HepG2 (cell line): ENCODE data around the gene PPM1M. TPM values are rescaled to one million over a fixed set of nuclear protein-coding genes. Genes with fewer than 3 reads are reported as not detected.

Experiments used
- ATAC-seq: fragments of 200-7000 bp; cut with Tn5 transposase; 3 replicates; pipeline ENCODE4 v1.9.1; 2020; ENCODE audit warnings: mild to moderate bottlenecking, moderate library complexity
- BruUV-seq: library from RNA; stranded (reverse); fragments of 400-500 nt; replicated peaks from 2 replicates; lab custom pipeline; 2021; lab: Mats Ljungman, UMichigan
- CTCF ChIA-PET: fragments of 300-600 bp; formaldehyde crosslinking; extraction: SDS; loops from one replicate; lab custom pipeline; 2021; ENCODE audit warnings: low total read pairs, inconsistent platforms, low intra/inter-chr PET ratio; lab: Yijun Ruan, JAX
- POLR2A ChIA-PET: fragments of 350-600 bp; sonication (Branson Sonifier 250); formaldehyde crosslinking; loops from one replicate; lab custom pipeline; 2020; ENCODE audit warnings: antibody characterized with exemption, inconsistent platforms; lab: Yijun Ruan, JAX
- DNase-seq: peaks from one replicate; pipeline ENCODE4 v3.0.0-alpha.2; 2015; ENCODE audit warnings: low spot score
- FAIRE-seq: peaks from 3 replicates; lab custom pipeline; 2011; peaks lifted over from hg19 to GRCh38; lab: Jason Lieb, UNC
- H2AFZ ChIP-seq: one replicate; pipeline ENCODE4 v1.6.1; 2011; ENCODE audit warnings: low read length, inconsistent platforms
- H3K27ac ChIP-seq: fragments of 300-600 bp; 3 replicates; pipeline ENCODE4 v1.8.0; 2011; ENCODE audit warnings: mixed run types, mild to moderate bottlenecking, mixed read lengths, low read length, inconsistent platforms; ENCODE audit not compliant: insufficient read depth; ENCODE audit errors: extremely low read length
- H3K27me3 ChIP-seq, 2 experiments: fragments of 200-600 bp in 1 of 2; 2 replicates in 1 of 2; 3 replicates in 1 of 2; pipeline versions ENCODE4 v1.6.0 to v1.8.0; 2011; ENCODE audit warnings: low read length in 2 of 2, mild to moderate bottlenecking in 2 of 2, moderate library complexity in 2 of 2, inconsistent platforms in 1 of 2; ENCODE audit not compliant: insufficient read depth in 2 of 2, control insufficient read depth in 1 of 2
- H3K36me3 ChIP-seq, 2 experiments: fragments of 200-600 bp in 1 of 2; replicated peaks in 1 of 2; 2 replicates in 1 of 2; 3 replicates in 1 of 2; pipeline versions ENCODE4 v1.5.1 to v1.8.0; 2011; ENCODE audit warnings: low read length in 2 of 2, inconsistent platforms in 1 of 2; ENCODE audit not compliant: insufficient read depth in 2 of 2, control insufficient read depth in 1 of 2
- H3K4me1 ChIP-seq: 2 replicates; pipeline ENCODE4 v1.5.1; 2012; ENCODE audit warnings: low read length, inconsistent platforms; ENCODE audit not compliant: insufficient read depth
- H3K4me2 ChIP-seq: 2 replicates; pipeline ENCODE4 v1.6.0; 2011; ENCODE audit warnings: low read depth, low read length, inconsistent platforms
- H3K4me3 ChIP-seq, 3 experiments: fragments of 200-600 bp in 1 of 3; sonication (generic), shearing (Covaris generic) in 1 of 3; replicated peaks in 1 of 3; 2 replicates each; pipeline ENCODE4 v1.5.1; 2011 to 2016; ENCODE audit warnings: low read length in 3 of 3, inconsistent platforms in 2 of 3, low read depth in 2 of 3, mild to moderate bottlenecking in 2 of 3, control low read depth in 1 of 3, mixed read lengths in 1 of 3; ENCODE audit not compliant: insufficient read depth in 1 of 3
- H3K79me2 ChIP-seq: one replicate; pipeline ENCODE4 v1.6.1; 2011; ENCODE audit warnings: low read length, inconsistent platforms; ENCODE audit not compliant: insufficient read depth
- H3K9ac ChIP-seq: 2 replicates; pipeline ENCODE4 v1.6.0; 2011; ENCODE audit warnings: mild to moderate bottlenecking, low read depth, low read length, inconsistent platforms; ENCODE audit not compliant: insufficient read depth
- H3K9me3 ChIP-seq: 2 replicates; pipeline ENCODE4 v1.5.1; 2012; ENCODE audit warnings: mild to moderate bottlenecking, low read length
- H4K20me1 ChIP-seq: 2 replicates; pipeline ENCODE4 v1.6.0; 2011; ENCODE audit warnings: inconsistent platforms, mild to moderate bottlenecking, low read length, moderate library complexity; ENCODE audit not compliant: insufficient read depth
- AGO2 ChIP-seq: fragments of 200-400 bp; formaldehyde crosslinking; optimal IDR thresholded peaks from 2 replicates; pipeline ENCODE3; 2017; ENCODE audit warnings: mild to moderate bottlenecking, low read depth, low read length, moderate library complexity
- CHCHD3 ChIP-seq: sonication (generic); formaldehyde crosslinking; IDR thresholded peaks from 2 replicates; pipeline ENCODE4 v1.8.0; 2022; ENCODE audit warnings: mild to moderate bottlenecking, missing genetic modification reagents, moderate library complexity
- ERF ChIP-seq: IDR thresholded peaks from 2 replicates; pipeline ENCODE4 v1.6.1; 2018; ENCODE audit warnings: missing biosample characterization, missing genetic modification reagents
- ETV6 ChIP-seq: sonication (generic); formaldehyde crosslinking; conservative IDR thresholded peaks from 2 replicates; pipeline ENCODE4 v1.4.0; 2020; ENCODE audit warnings: missing genetic modification reagents
- POLR2AphosphoS2 ChIP-seq: IDR thresholded peaks from 2 replicates; pipeline ENCODE4 v1.6.1; 2011; ENCODE audit warnings: low read depth, low read length, improper control_type of control experiment
- RBFOX2 ChIP-seq: fragments of 200-400 bp; formaldehyde crosslinking; IDR thresholded peaks from 2 replicates; pipeline ENCODE4 v1.6.1; 2017; ENCODE audit warnings: low read depth, mild to moderate bottlenecking, low read length
- RFX1 ChIP-seq: fragments of 450-650 bp; IDR thresholded peaks from 2 replicates; pipeline ENCODE4 v1.6.1; 2017
- ZBED4 ChIP-seq: sonication (generic); formaldehyde crosslinking; IDR thresholded peaks from 2 replicates; pipeline ENCODE4 v1.4.0; 2020; ENCODE audit warnings: missing genetic modification reagents, borderline replicate concordance
- ZFP36L1 ChIP-seq: sonication (generic); formaldehyde crosslinking; IDR thresholded peaks from 2 replicates; pipeline ENCODE4 v1.8.0; 2022; ENCODE audit warnings: mild to moderate bottlenecking, missing genetic modification reagents, moderate library complexity
- ZGPAT ChIP-seq: IDR thresholded peaks from 2 replicates; pipeline ENCODE4 v1.6.1; 2016; ENCODE audit warnings: mild to moderate bottlenecking
- ZNF746 ChIP-seq: sonication (generic); formaldehyde crosslinking; IDR thresholded peaks from 2 replicates; pipeline ENCODE4 v1.8.0; 2022; ENCODE audit warnings: mild to moderate bottlenecking, missing genetic modification reagents
- WGBS: methylation state at CpG from one replicate; pipeline ENCODE4 v1.1.6; 2017; ENCODE audit warnings: low lambda C conversion rate; 5-methylcytosine and 5-hydroxymethylcytosine counted together
- in situ Hi-C: cut with HindIII; loops from 2 replicates; pipeline ENCODE4 v1.10.0; 2017; ENCODE audit warnings: low pct_unique_long_range_greater_than_20kb; ENCODE audit not compliant: extremely low pct_ligation_motif_present
- intact Hi-C: fragments of 100-400 bp; cut with micrococcal nuclease; formaldehyde crosslinking; loops from one replicate; pipeline ENCODE4 v1.10.0; 2022; ENCODE audit not compliant: unreplicated experiment
- polyA plus RNA-seq, 8 experiments: library from polyadenylated mRNA; depleted of rRNA in 3 of 8; stranded (reverse) in 7 of 8; unstranded in 1 of 8; fragments of >200 nt; fragmentation: Illumina TruSeq in 4 of 8; extraction: Trizol in 4 of 8; gene quantifications; 2 replicates each; pipeline versions ENCODE4 v1.2.1 to v1.2.3, GENCODE V29; 2011 to 2016; ENCODE audit warnings: low read depth in 4 of 8, missing spikeins in 1 of 8, mixed read lengths in 1 of 8; ENCODE audit not compliant: insufficient read depth in 1 of 8
- total RNA-seq, 5 experiments: library from RNA; depleted of rRNA; stranded (reverse); fragments of >200 nt; fragmentation: Illumina TruSeq; extraction: Trizol; gene quantifications; 2 replicates each; pipeline ENCODE4 v1.2.3, GENCODE V29; 2016; ENCODE audit warnings: low read depth in 1 of 5

The PPM1M gene
- total and polyA plus RNA-seq, 2 of the 13 experiments (the other 11 are each of a cell fraction or from before 2014, with no cell fraction given) = 2.5 to 5.9 TPM

GRCh38 chr3:52228751-52229291 is 16.7 kb upstream of the PPM1M start:
- intact Hi-C loops = no loop called here
- H3K36me3 ChIP-seq = peaks cover 19 to 38% of the 10 kb centered on the region in 2 experiments
- ATAC-seq (no peak), FAIRE-seq (no peak), DNase-seq (no peak)
- no peaks in the 10 kb centered on the region for H3K9me3 ChIP-seq
- H3K27ac ChIP-seq = no peak overlapping the region
- 97% methylated on average over 5 of the region's 21 CpGs for WGBS
- peaks cover 14% of the 10 kb centered on the region for H4K20me1 ChIP-seq
- BruUV-seq = TSS peak; percentile 49
- H3K79me2 ChIP-seq = no peaks in the 10 kb centered on the region
- no peak overlapping the region for H3K4me3 ChIP-seq
- H3K27me3 ChIP-seq = peaks cover under 1 to 8% of the 10 kb centered on the region in 2 experiments; a peak in 3 of 5 replicates
- H2AFZ ChIP-seq = no peak overlapping the region
- peaks cover 13% of the 10 kb centered on the region for H3K4me1 ChIP-seq
- CTCF ChIA-PET = no interaction called here
- no peak for TF ChIP-seq ZFP36L1 (CRISPR knock-in tag)
- peak; percentile 53 for TF ChIP-seq AGO2
- peak; percentile 57 for TF ChIP-seq RBFOX2
- no peak overlapping the region for H3K9ac ChIP-seq
- POLR2A ChIA-PET = interaction anchor here (0.9 kb wide), 1 partner anchor 61 kb away, joined by 3 read pairs; no protein-coding TSS in a partner anchor
- no peak overlapping the region for H3K4me2 ChIP-seq
- in situ Hi-C loops = no loop called here

GRCh38 chr3:52229656-52230055 is 15.9 kb upstream of the PPM1M start:
- Histone ChIP-seq H3K4me1 (peaks cover 13% of the 10 kb centered on the region), H3K4me2 (no peak overlapping the region), H3K9me3 (no peaks in the 10 kb centered on the region), H3K79me2 (no peaks in the 10 kb centered on the region), H3K27me3 (peaks cover 0 to 3% of the 10 kb centered on the region in 2 experiments; a peak in 2 of 5 replicates), H2AFZ (no peak overlapping the region), H4K20me1 (peaks cover 14% of the 10 kb centered on the region), H3K36me3 (peaks cover 21 to 46% of the 10 kb centered on the region in 2 experiments), H3K9ac (no peak overlapping the region), H3K4me3 (no peak overlapping the region), H3K27ac (no peak overlapping the region)
- no peak for FAIRE-seq
- WGBS = 97% methylated on average over 9 of the region's 13 CpGs
- POLR2A ChIA-PET = interaction anchor here (0.9 kb wide), 1 partner anchor 60 kb away, joined by 3 read pairs; no protein-coding TSS in a partner anchor
- BruUV-seq = no TSS peak
- in situ Hi-C loops (no loop called here), intact Hi-C loops (no loop called here)
- ATAC-seq = no peak
- no peak for DNase-seq
- CTCF ChIA-PET = no interaction called here
- TF ChIP-seq POLR2AphosphoS2 (no peak), ZNF746 (no peak), ERF (CRISPR knock-in tag) (no peak), ZGPAT (no peak), AGO2 (no peak), CHCHD3 (CRISPR knock-in tag) (no peak), ZBED4 (CRISPR knock-in tag) (no peak), RFX1 (no peak), ETV6 (CRISPR knock-in tag) (no peak)
